Measurements from ENCODE around the gene CNBD2. TPM values are rescaled to one million over a fixed set of nuclear protein-coding genes. Genes with fewer than 3 reads are reported as not detected.
"Not testable (repeated sequence)": the region's sequence is repeated elsewhere in the genome, so short reads cannot be mapped to it uniquely, and the experiment has no call there.

Gene CNBD2
- total and polyA plus RNA-seq, 2 donors from 2014 or later, result 7.4 to 11.4 TPM

GRCh38 chr20:36050436-36051317 is 82.3 kb downstream of the CNBD2 start:
- FAIRE-seq (no peak), DNase-seq (peak; percentile 94 to 97 (median 96))
- Histone ChIP-seq H3K9ac (ENCODE audit: low read length in 3 of 3) (peak overlapping the region; percentile 62 to 93 (median 93)), H3K4me3 (ENCODE audit: low read length in 3 of 3) (peak overlapping the region; percentile 70 to 80 (median 73)), H3K36me3 (ENCODE audit: control insufficient read depth in 2 of 3, insufficient read depth in 3 of 3, low read length in 3 of 3) (no peaks in the 10 kb centered on the region), H3K27me3 (ENCODE audit: control insufficient read depth, insufficient read depth, low read length) (no peaks in the 10 kb centered on the region), H3K27ac (ENCODE audit: low read depth in 2 of 2, low read length in 2 of 2) (peak overlapping the region; percentile 97), H3K4me1 (ENCODE audit: control insufficient read depth in 2 of 3, insufficient read depth in 2 of 3, low read depth in 1 of 3, low read length in 3 of 3) (peaks cover 0 to 3% (median 0%) of the 10 kb centered on the region in 3 donors), H3K9me3 (ENCODE audit: control insufficient read depth in 2 of 3, insufficient read depth in 1 of 3, low read length in 3 of 3) (no peaks in the 10 kb centered on the region)
- TF ChIP-seq CTCF (IDR thresholded peaks at IDR 0.05; ENCODE audit: borderline replicate concordance, extremely low read depth, insufficient read depth), result no peak
- intact Hi-C loops (cut with DNase I), result no loop called here

- Histone ChIP-seq H3K9ac (ENCODE audit: low read length in 3 of 3) (peak overlapping the region; percentile 34 to 62 (median 51)), H3K4me3 (ENCODE audit: low read length in 3 of 3) (peak overlapping the region; percentile 70 to 80 (median 71)), H3K36me3 (ENCODE audit: control insufficient read depth in 2 of 3, insufficient read depth in 3 of 3, low read length in 3 of 3) (no peaks in the 10 kb centered on the region), H3K4me1 (ENCODE audit: control insufficient read depth in 2 of 3, insufficient read depth in 2 of 3, low read depth in 1 of 3, low read length in 3 of 3) (no peaks in the 10 kb centered on the region), H3K27me3 (ENCODE audit: control insufficient read depth, insufficient read depth, low read length) (no peaks in the 10 kb centered on the region), H3K9me3 (ENCODE audit: control insufficient read depth in 2 of 3, insufficient read depth in 1 of 3, low read length in 3 of 3) (no peaks in the 10 kb centered on the region), H3K27ac (ENCODE audit: low read depth in 2 of 2, low read length in 2 of 2) (peak overlapping the region; percentile 97)
- DNase-seq, result no peak
- intact Hi-C loops (cut with DNase I), result no loop called here
- no peak for FAIRE-seq
- no peak for TF ChIP-seq CTCF (IDR thresholded peaks at IDR 0.05; ENCODE audit: borderline replicate concordance, extremely low read depth, insufficient read depth)
Observed at GRCh38 chr20:36051318-36052116, 83.1 kb downstream of the CNBD2 start.

GRCh38 chr20:36052117-36052513 is 83.7 kb downstream of the CNBD2 start:
- no peaks in the 10 kb centered on the region for H3K36me3 ChIP-seq (ENCODE audit: control insufficient read depth in 2 of 3, insufficient read depth in 3 of 3, low read length in 3 of 3)
- H3K4me1 ChIP-seq (ENCODE audit: control insufficient read depth in 2 of 3, insufficient read depth in 2 of 3, low read depth in 1 of 3, low read length in 3 of 3), result no peaks in the 10 kb centered on the region
- no peak overlapping the region for H3K27ac ChIP-seq (ENCODE audit: low read depth in 2 of 2, low read length in 2 of 2)
- DNase-seq (no peak), FAIRE-seq (no peak)
- no peak for TF ChIP-seq CTCF (IDR thresholded peaks at IDR 0.05; ENCODE audit: borderline replicate concordance, extremely low read depth, insufficient read depth)
- H3K9me3 ChIP-seq (ENCODE audit: control insufficient read depth in 2 of 3, insufficient read depth in 1 of 3, low read length in 3 of 3), result no peaks in the 10 kb centered on the region
- no peaks in the 10 kb centered on the region for H3K27me3 ChIP-seq (ENCODE audit: control insufficient read depth, insufficient read depth, low read length)
- H3K9ac ChIP-seq (ENCODE audit: low read length in 3 of 3), result no peak overlapping the region
- no peak overlapping the region for H3K4me3 ChIP-seq (ENCODE audit: low read length in 3 of 3)
- intact Hi-C loops (cut with DNase I), result no loop called here

- DNase-seq; H3K9ac ChIP-seq (ENCODE audit: low read length in 3 of 3); FAIRE-seq; intact Hi-C loops (cut with DNase I); H3K4me3 ChIP-seq (ENCODE audit: low read length in 3 of 3); H3K36me3 ChIP-seq (ENCODE audit: control insufficient read depth in 2 of 3, insufficient read depth in 3 of 3, low read length in 3 of 3); H3K4me1 ChIP-seq (ENCODE audit: control insufficient read depth in 2 of 3, insufficient read depth in 2 of 3, low read depth in 1 of 3, low read length in 3 of 3); H3K27me3 ChIP-seq (ENCODE audit: control insufficient read depth, insufficient read depth, low read length); H3K9me3 ChIP-seq (ENCODE audit: control insufficient read depth in 2 of 3, insufficient read depth in 1 of 3, low read length in 3 of 3); H3K27ac ChIP-seq (ENCODE audit: low read depth in 2 of 2, low read length in 2 of 2): not testable (repeated sequence)
Observed at GRCh38 chr20:36053863-36054518, 85.6 kb downstream of the CNBD2 start.
